Activated B cell treated with CpG ODN at 0.5 μM for 24 hours (primary cell): ENCODE data around the gene RANBP9. TPM values are rescaled to one million over a fixed set of nuclear protein-coding genes. Genes with fewer than 3 reads are reported as not detected.
A peak's percentile ranks its signal among the peaks of the same experiment; 100 is the strongest.

Experiments
- ATAC-seq: fragments of 200-7000 bp; cut with Tn5 transposase; one replicate; pipeline ENCODE4 v1.10.0; 2021; ENCODE audit warnings: low read depth, mild to moderate bottlenecking, moderate library complexity
- CTCF ChIA-PET: fragments of 350-600 bp; sonication (Branson Sonifier 250); formaldehyde crosslinking; loops from one replicate; lab custom pipeline; 2021; ENCODE audit warnings: antibody characterized with exemption; lab: Charles Lee
- POLR2A ChIA-PET: fragments of 350-600 bp; sonication (Branson Sonifier 250); formaldehyde crosslinking; loops from one replicate; lab custom pipeline; 2021; ENCODE audit warnings: antibody characterized with exemption; lab: Charles Lee
- DNase-seq: peaks from one replicate; pipeline ENCODE4 v3.0.0; 2022
- H3K27ac Mint-ChIP-seq: one replicate; pipeline ENCODE4 v1.8.0; 2020; ENCODE audit warnings: mixed read lengths
- H3K27me3 Mint-ChIP-seq: one replicate; pipeline ENCODE4 v1.8.0; 2021; ENCODE audit warnings: mixed read lengths
- H3K36me3 Mint-ChIP-seq: one replicate; pipeline ENCODE4 v1.8.0; 2021; ENCODE audit warnings: low read depth, mixed read lengths
- H3K4me1 Mint-ChIP-seq: one replicate; pipeline ENCODE4 v1.8.0; 2021; ENCODE audit warnings: mixed read lengths
- H3K4me3 Mint-ChIP-seq: one replicate; pipeline ENCODE4 v1.8.0; 2020; ENCODE audit warnings: mild to moderate bottlenecking, mixed read lengths
- H3K9me3 Mint-ChIP-seq: one replicate; pipeline ENCODE4 v1.8.0; 2020; ENCODE audit warnings: mixed read lengths
- CTCF ChIP-seq: fragments of 200-600 bp; IDR thresholded peaks from one replicate; pipeline ENCODE4 v1.8.0; 2022; ENCODE audit warnings: antibody characterized with exemption, mild to moderate bottlenecking
- intact Hi-C: fragments of 100-400 bp; cut with micrococcal nuclease; formaldehyde crosslinking; loops from one replicate; pipeline ENCODE4 v1.15.1; 2024
- total RNA-seq: library from RNA; stranded (reverse); gene quantifications from 2 replicates; pipeline ENCODE4 v1.2.3, GENCODE V29; 2022

Gene RANBP9
- total RNA-seq, 1 donor from 2014 or later, result 34.7 TPM

GRCh38 chr6:13572951-13573654 lies 138.5 kb downstream of the RANBP9 start:
- ChIA-PET POLR2A (interaction anchor here (0.6 to 3.5 kb wide), 5 partner anchors 41 to 245 kb away, joined by 6 to 84 read pairs (median 22); partner anchors contain the start of genes GFOD1, NOL7 and TBC1D7), CTCF (interaction anchor here (1.0 to 3.1 kb wide), 4 partner anchors 11 to 242 kb away, joined by 3 to 15 read pairs (median 8); partner anchors contain the start of gene GFOD1)
- no peak for DNase-seq
- peaks cover 7% of the 10 kb centered on the region for H3K36me3 Mint-ChIP-seq
- no peaks in the 10 kb centered on the region for H3K27me3 Mint-ChIP-seq
- intact Hi-C loops, result no loop called here
- TF ChIP-seq CTCF, result no peak
- H3K4me1 Mint-ChIP-seq, result peaks cover 23% of the 10 kb centered on the region
- no peak for ATAC-seq
- peak overlapping the region; percentile 90 for H3K4me3 Mint-ChIP-seq
- H3K9me3 Mint-ChIP-seq, result no peaks in the 10 kb centered on the region
- H3K27ac Mint-ChIP-seq, result no peak overlapping the region

GRCh38 chr6:13572240-13572639 lies 139.4 kb downstream of the RANBP9 start:
- H3K4me1 Mint-ChIP-seq, result peaks cover 23% of the 10 kb centered on the region
- peaks cover 7% of the 10 kb centered on the region for H3K36me3 Mint-ChIP-seq
- no peak for TF ChIP-seq CTCF
- ChIA-PET POLR2A (no interaction called here), CTCF (interaction anchor here (1.0 kb wide), 2 partner anchors 35 to 240 kb away, joined by 3 read pairs; no protein-coding TSS in a partner anchor)
- H3K4me3 Mint-ChIP-seq, result no peak overlapping the region
- DNase-seq (no peak), ATAC-seq (no peak)
- intact Hi-C loops, result no loop called here
- no peaks in the 10 kb centered on the region for H3K27me3 Mint-ChIP-seq
- H3K27ac Mint-ChIP-seq, result no peak overlapping the region
- H3K9me3 Mint-ChIP-seq, result no peaks in the 10 kb centered on the region

Other genes with a start within 250 kb of the RANBP9 start
- 8.3 and 8.4 TPM in 2 replicates for gene GFOD1, start 224.2 kb downstream of the RANBP9 start, total RNA-seq
- gene SIRT5, start 137.2 kb downstream of the RANBP9 start, total RNA-seq, result 9.7 and 12.4 TPM in 2 replicates
- gene NOL7, start 96.5 kb downstream of the RANBP9 start, total RNA-seq, result 67.5 and 74.4 TPM in 2 replicates
- 13.6 and 14.1 TPM in 2 replicates for gene MCUR1, start 102.7 kb upstream of the RANBP9 start, total RNA-seq
- 0.15 TPM in 1 of 2 replicates, not detected in the other for gene RNF182, start 213.1 kb upstream of the RANBP9 start, total RNA-seq